H4 (cell line): ENCODE data around the gene ZMIZ1. TPM values are rescaled to one million over a fixed set of nuclear protein-coding genes. Genes with fewer than 3 reads are reported as not detected.

Experiments
- DNase-seq: peaks from one replicate; pipeline ENCODE4 v3.0.0-alpha.2; 2015; ENCODE audit warnings: low spot score
- total RNA-seq: library from RNA; depleted of rRNA; stranded (reverse); fragments of >200 nt; shearing (Covaris generic); gene quantifications from 2 replicates; pipeline ENCODE4 v1.2.3, GENCODE V29; 2014

The ZMIZ1 gene
- total RNA-seq, 1 experiment from 2014 or later, result 10.9 TPM

DNA sequence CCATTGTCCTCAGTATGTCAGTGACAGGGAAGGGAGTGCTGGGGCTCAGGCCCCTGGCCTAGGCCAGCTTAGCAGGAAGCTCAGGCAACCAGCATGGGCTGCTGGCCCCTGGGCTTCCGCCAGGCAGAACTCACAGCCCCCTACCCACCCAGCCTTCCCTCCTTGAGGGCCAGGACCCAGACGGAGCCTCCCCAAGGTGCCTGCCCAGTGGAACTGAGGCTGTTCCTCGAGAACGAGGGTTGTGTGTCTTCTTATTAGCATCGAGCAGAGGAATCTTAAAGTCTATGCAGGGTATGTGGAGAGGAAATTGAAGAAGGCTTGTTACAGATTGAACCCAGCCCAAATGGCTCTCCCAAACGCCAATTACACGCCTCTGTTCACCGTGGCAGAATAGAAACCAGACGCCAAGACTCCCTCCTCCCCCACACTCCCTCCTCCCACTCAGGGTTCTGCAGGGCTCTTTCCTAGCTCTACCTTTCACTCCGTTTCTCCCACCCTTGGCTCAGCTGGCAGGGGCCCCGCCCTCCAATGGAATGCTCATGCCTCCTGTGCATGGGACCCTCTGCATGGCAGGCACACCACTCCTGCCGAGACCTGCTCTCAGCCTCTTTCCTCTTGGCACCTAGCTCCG lies 134.4 kb downstream of the ZMIZ1 start:
- DNase-seq, result no peak

DNA sequence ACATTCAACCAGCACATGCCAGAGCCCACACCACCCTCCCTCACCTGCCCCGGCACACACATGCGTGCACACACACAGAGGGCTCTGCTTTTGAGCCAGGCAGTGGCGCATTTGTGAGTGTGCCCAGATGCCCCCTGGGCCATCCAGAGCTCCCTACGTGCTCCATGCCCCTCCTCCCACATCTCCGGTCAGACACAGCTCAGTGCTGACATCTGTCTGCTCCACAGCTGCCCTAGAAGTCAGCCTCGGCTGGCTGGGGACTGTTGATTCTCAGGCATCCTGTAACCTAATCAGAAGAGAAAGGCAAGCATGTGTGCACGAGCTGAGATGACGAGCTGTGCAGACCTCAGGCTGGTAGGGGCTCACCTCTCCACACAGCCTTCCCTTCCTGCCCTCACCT lies 135.1 kb downstream of the ZMIZ1 start:
- DNase-seq, result no peak

DNA sequence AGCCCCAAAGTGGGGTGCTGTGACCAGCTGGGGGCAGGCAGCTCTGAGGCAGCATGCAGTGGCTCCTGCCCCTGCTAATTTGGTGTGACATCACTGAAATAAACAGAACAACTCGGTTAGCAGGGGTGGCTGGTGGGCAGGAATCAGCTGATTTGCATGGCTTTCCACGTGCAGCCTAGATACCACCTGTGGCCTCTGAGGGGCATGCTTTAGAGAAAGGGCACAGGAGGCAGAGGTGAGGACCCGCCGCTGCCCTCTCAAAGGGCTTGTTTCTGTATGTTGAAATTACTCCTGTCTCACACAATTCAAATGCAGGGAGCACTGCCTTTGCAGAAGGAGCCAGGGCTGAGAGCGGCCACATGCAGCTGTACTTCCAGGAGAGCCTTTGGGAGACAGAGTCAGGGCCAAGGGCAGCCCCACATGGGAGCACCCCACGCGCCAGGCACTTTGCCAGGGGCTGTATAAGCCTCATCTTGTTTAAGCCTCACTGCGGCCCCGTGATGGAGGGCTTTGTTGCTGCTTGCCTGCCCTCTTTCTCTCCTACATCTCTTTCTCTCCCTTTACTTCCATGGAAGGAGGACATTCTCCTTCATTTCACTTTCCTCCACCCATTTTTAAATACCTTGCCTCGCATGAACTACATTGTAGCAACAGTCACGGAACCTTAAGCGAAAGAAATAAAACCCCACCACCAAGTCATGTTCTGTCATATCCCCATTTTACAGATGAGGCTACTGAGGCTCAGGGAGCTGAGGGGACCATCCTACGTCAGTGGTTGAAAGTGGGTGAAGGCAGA lies 137.7 kb downstream of the ZMIZ1 start:
- DNase-seq, result no peak

- no peak for DNase-seq
Measured at GRCh38 chr10:79207096-79207357, 138.3 kb downstream of the ZMIZ1 start.

GRCh38 chr10:79207726-79208125 lies 139.0 kb downstream of the ZMIZ1 start:
- DNase-seq, result no peak

- no peak for DNase-seq
Measured at GRCh38 chr10:79208251-79208983, 139.7 kb downstream of the ZMIZ1 start.

GRCh38 chr10:79209340-79209739 lies 140.6 kb downstream of the ZMIZ1 start:
- DNase-seq, result no peak

GRCh38 chr10:79209831-79210230 lies 141.1 kb downstream of the ZMIZ1 start:
- DNase-seq, result no peak

DNA sequence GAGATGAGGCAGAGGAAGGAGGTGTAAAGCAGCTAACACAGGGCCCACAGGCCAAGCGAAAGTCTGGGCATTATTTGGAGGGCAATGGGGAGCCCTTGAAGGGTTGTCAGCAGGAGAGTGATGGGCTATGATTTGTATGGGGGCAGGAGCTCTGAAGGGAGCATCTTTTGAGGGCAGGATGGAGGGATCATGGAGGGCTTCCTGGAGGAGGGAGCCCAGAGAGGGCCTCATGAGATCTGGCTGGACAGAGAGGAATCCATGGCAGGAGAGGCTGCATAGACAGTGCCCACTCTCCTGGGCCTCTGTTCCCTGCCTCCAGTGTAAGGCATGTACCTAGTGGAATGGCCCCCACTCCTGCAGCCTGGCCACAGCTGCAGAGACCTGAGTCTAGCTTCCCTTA lies 141.9 kb downstream of the ZMIZ1 start:
- no peak for DNase-seq

DNA sequence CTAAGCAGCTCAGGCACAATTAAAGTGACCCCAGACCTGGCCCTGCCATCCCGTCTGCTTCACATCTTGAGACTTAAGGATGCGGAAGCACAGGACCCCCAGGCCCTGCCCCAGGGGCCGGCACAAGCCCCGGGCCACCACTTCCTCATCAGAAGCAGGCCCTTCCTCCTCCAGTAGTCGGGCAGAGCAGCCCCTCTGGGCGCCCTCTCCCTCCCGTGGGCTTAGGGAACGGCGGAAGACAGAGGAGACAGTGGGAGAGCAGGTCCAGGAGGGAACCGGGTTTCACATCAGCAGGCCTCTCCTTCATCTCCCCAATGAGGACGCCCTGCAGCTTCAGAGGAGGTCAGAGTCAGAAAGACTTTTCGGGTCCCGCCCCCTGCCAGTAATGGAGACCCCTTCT lies 142.8 kb downstream of the ZMIZ1 start:
- no peak for DNase-seq

DNA sequence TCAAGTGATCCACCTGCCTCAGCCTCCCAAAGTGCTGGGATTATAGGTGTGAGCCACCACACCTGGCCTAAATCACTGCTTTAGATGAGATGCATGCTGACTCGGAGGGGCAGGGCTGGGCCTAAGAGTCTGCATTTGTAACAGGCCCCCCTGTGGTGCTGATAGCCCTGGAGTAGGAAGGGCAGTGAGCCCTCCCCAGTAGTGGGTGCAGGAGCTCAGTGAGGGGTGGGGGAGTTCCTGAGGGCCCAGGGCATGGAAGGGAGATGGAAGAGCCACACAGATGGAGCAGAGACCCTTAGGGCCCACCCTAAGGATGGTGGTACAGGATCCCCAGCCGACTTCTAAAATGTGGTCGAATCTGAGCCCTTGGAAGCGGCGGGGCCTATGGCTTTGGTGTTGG lies 146.8 kb downstream of the ZMIZ1 start:
- DNase-seq, result no peak

DNA sequence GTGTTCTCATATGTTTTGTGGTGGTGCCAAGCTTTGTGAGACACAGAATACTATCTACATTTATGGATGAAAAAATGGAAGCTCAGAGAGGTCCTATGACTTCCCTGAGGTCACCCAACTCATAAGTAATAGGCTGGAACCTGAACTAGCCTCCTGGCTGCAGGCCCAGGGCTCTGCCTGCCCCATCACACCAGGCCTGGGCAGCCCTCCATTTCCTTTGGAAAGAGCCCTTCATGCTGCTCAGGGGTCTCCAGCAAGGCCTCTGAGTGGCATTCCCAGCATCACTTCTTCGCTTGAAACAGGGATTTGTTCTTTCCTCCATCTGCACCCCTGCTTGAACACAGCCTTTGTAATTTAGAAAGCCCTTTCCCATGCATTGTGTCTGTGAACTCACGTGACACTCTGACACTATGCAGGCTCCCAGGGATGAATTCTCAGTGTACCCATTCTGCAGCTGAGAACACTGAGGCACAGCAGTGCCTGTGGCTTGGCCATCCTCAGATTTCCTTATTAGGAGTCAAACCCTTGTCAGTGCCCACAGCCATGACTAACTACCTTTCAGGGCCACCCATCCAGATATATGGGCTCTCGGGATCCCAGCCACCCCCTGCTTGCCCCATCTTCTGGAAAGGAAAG lies 150.7 kb downstream of the ZMIZ1 start:
- no peak for DNase-seq

- DNase-seq, result no peak
Measured at GRCh38 chr10:79220307-79220706, 151.5 kb downstream of the ZMIZ1 start.

DNA sequence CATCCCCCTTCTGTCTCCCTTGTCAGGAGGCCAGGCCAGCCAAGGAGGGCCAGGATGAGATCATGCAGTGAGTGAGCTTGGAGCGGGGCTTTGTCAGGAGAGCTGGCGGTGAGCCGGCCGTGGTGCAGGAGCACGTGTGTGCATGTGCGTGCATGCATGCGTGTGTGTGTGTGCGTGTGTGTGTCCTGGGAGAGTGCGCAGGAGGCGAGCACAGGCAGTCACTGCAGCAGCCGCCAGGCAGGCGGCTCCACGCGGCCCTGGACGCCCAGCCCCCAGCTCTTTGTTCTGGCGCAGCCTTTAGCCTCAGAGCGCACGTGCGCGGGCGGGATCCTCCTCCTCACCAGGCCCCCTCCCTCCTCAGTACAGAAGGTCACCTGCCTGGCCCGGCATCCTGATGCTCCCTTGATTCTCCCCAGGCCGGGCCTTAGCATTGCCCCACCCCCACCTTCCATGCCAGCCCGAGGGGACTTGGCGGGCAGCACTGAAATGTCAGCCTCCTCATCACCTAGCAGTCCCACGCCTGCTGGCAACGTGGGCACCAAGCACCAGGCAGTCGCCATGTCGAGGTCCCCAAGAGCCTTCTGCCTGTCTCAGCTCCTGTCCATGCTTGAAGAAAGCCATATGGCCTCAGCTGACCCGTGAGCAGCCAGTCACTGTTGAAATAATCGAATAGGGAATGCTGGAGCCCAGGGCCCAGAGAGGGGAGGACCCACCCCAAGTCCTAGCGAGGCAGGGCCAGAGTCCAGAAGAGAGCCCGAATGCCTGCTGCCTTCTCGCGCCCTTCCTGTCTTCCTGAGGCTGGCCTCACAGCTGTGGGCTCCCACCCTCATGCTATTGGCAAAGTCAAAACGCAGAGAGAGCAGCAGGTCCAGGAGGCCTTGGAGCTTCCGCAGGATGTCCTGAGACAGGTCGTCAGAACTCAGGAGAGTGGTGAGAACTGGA lies 152.6 kb downstream of the ZMIZ1 start:
- DNase-seq, result no peak

DNA sequence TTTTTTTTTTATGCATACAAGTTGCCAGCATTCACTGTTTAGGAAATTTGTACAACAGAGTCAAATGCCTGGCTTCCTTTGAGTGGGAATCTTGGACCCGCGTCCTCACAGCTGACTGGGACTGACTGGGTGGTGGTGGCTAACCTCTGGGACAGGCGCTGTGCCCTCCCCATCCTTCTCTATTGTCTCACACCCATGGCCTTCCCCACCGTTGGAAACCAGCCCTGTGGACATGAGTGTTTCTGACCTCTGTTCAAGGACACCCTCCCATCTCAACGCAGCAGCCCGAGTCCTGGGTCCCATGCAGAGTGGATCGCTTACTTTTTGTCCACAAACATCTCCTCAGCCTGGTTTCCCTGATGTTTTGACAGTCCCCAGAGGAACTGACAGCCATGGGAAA lies 153.4 kb downstream of the ZMIZ1 start:
- DNase-seq, result no peak

DNA sequence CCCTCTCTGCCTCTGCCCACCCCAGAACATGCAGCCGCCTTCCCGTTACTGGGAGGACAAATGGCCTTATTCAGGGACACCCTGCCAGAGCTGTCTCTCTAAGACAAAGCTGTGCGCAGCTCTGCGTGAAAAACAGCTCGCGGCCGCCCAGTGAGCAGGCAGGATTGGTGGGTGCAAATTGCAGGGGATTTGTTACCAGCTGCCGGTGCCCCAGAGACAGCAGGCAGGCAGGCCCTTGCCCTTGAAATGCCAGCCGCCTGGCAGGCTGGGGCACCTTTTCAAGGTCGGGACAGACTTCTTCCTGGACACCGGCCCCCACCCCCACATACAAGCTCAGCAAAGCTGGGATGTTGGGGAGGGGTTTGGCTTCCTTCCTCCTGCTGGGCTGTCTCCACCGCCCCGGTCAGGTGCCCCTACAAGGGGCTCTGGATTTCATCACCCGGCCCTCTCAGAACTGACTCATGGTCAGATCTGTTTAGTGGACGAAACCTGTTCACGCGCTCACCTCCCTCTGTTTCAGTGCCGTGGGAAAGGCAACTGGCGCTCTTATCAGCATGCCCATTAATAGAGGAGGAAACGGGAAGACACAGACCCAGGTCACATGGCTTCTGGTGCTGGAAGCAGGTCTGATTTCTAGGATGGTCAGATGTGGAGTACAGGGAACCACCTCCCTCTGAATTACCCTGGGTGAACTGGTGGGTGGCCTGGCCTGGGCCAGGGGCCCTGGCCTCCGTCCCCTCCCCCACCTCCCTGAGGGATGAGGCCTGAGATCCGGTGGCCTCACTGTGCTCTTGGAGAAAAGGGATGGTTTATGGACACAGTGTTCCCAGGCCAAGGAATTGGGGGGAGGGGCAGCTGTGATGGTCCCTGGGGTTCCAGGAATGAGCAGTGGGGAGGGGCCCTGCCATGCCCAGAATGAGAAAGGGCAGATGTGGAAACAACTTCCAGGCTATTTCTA lies 154.6 kb downstream of the ZMIZ1 start:
- no peak for DNase-seq

GRCh38 chr10:79224263-79224949 lies 155.6 kb downstream of the ZMIZ1 start:
- DNase-seq, result no peak

DNA sequence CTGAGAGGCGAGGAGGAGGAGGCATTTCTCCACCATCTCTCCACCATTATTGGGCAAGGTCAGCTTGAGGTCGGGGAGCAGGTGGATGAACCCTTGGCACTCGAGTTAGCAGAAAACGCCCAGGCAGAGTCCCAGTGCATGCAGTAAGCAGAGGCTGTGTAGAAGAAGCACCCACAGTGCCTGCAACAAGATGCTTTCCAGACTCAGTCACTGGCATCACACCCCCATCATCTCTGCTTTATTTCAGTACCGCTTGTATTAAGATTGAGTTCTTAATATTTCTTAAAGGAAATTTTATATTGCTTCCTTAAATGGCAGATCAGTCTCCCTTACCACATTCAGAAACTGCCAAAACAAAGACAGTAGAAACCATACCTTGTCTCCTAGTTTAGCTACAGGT lies 156.2 kb downstream of the ZMIZ1 start:
- no peak for DNase-seq

DNA sequence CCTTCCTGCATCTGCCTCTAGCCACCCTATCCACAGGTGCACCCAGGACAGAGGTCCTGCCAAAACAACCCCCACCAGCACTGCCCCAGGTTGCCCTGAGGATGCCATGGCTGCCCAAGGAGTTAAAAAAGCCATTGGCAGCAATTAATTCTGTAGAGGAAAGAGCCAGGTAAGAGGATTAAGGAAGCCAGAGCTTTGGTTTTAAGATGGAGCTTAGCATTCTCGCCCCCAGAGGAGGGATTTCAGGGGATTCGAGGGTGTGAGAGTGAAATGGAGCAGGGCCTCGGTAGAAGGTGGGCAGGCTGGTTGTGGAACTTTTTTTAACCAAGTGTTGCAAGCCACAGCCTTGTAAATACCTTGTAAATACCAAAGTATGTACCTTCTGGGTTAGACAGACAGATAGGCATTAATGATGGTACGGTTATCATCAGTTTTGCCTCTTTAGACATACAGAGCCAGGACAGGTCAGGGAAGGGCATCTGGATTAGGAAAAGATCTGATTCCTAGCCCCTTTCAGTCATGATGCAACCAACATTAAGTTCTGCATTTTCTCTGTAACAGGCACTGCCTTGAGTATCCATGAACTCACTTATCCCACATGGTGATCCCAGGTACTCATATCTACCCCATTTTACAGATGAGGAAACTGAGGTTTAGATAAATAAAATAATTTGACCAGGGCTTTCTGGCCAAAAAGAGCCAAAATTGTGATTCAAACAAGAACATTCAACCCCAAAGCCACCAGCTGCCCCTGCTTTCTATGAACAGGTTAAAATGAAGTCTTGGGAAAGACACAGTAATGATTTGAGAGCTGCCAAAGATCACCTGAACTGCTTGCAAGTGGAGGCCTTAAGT lies 157.9 kb downstream of the ZMIZ1 start:
- no peak for DNase-seq
